ENCODE data around the gene RNASE8. TPM values are rescaled to one million over a fixed set of nuclear protein-coding genes. Genes with fewer than 3 reads are reported as not detected.
A peak's percentile ranks its signal among the peaks of the same experiment; 100 is the strongest.

The RNASE8 gene
- total and polyA plus RNA-seq, 2 of the 8 experiments (the other 6 are each of a cell fraction or from before 2014, with no cell fraction given) = not detected

- POLR2A ChIA-PET (ENCODE audit: partially characterized antibody) = interaction anchor here (1.1 to 12.4 kb wide), 7 partner anchors 9 to 70 kb away, joined by 3 to 245 read pairs (median 5); partner anchors contain the start of genes ARHGEF40 and TMEM253
- Histone ChIP-seq H2BK20ac (ENCODE audit: low read length) (no peak overlapping the region), H3K27ac (ENCODE audit: low read depth, low read length) (no peak overlapping the region), H3K9me3 (ENCODE audit: insufficient read depth in 2 of 2, low read depth in 1 of 2, low read length in 1 of 2) (no peaks in the 10 kb centered on the region), H2AK5ac (ENCODE audit: low read depth, low read length) (no peak overlapping the region), H3K56ac (replicated peaks; ENCODE audit: insufficient read length, low read depth, low read length) (no peak overlapping the region), H3K79me1 (ENCODE audit: low read depth, low read length) (no peaks in the 10 kb centered on the region), H4K8ac (ENCODE audit: extremely low read depth, insufficient read depth, low read length) (no peak overlapping the region), H3K27me3 (replicated peaks in 1 of 4; ENCODE audit: control insufficient read depth in 3 of 4, extremely low read depth in 1 of 4, insufficient read depth in 3 of 4, low read length in 3 of 4) (no peaks in the 10 kb centered on the region), H2BK15ac (ENCODE audit: low read length) (no peak overlapping the region), H3K14ac (ENCODE audit: insufficient read length) (no peak overlapping the region), H2AFZ (ENCODE audit: low read length) (no peak overlapping the region), H4K20me1 (replicated peaks in 1 of 2; ENCODE audit: control insufficient read depth in 1 of 2, insufficient read depth in 2 of 2, low read length in 2 of 2) (peaks cover 9 to 12% of the 10 kb centered on the region in 2 experiments), H4K5ac (ENCODE audit: insufficient read length, low read depth, low read length) (no peak overlapping the region), H4K91ac (replicated peaks; ENCODE audit: insufficient read length, low read length) (no peak overlapping the region), H3K79me2 (ENCODE audit: control insufficient read depth in 1 of 2, insufficient read depth in 2 of 2, low read length in 2 of 2) (no peaks in the 10 kb centered on the region), H3K4me1 (replicated peaks in 1 of 4; ENCODE audit: control insufficient read depth in 3 of 4, insufficient read depth in 4 of 4, low read length in 3 of 4) (peaks cover 0 to 5% (median 0%) of the 10 kb centered on the region in 4 experiments; a peak in 2 of 7 replicates), H3K4me2 (ENCODE audit: insufficient read depth in 1 of 2, low read depth in 2 of 2, low read length in 2 of 2) (no peak overlapping the region), H2BK12ac (ENCODE audit: low read depth, low read length) (no peak overlapping the region), H2BK5ac (ENCODE audit: low read depth, low read length) (no peak overlapping the region), H3K4me3 (ENCODE audit: extremely low read depth in 1 of 4, insufficient read depth in 2 of 4, low read depth in 3 of 4, low read length in 4 of 4) (no peak overlapping the region), H3K36me3 (ENCODE audit: control insufficient read depth in 2 of 4, insufficient read depth in 4 of 4, low read length in 3 of 4) (peaks cover 19 to 74% (median 60%) of the 10 kb centered on the region in 4 experiments), H3K9ac (replicated peaks in 1 of 4; ENCODE audit: extremely low read depth in 1 of 4, low read depth in 3 of 4, low read length in 3 of 4) (no peak overlapping the region), H3K23me2 (ENCODE audit: low read depth, low read length) (no peaks in the 10 kb centered on the region), H3K23ac (ENCODE audit: insufficient read length) (no peak overlapping the region), H3K4ac (replicated peaks; ENCODE audit: insufficient read length, low read depth, low read length) (no peak overlapping the region), H2BK120ac (replicated peaks; ENCODE audit: low read depth, low read length) (no peak overlapping the region), H3K18ac (ENCODE audit: extremely low read depth, low read length) (no peak overlapping the region)
- CTCF ChIA-PET (ENCODE audit: partially characterized antibody) = interaction anchor here (0.9 to 10.2 kb wide), 8 partner anchors 9 to 77 kb away, joined by 3 to 148 read pairs (median 16); partner anchors contain the start of genes ARHGEF40 and TMEM253
- WGBS, 2 experiments (ENCODE audit: extremely low coverage in 1 of 2, insufficient coverage in 1 of 2, insufficient read length in 1 of 2, insufficient replicate concordance in 2 of 2, low coverage in 1 of 2, low lambda C conversion rate in 2 of 2, missing lambda C conversion rate in 1 of 2) = 90% methylated on average over 16 of the region's 17 CpGs; no CpG with 5 or more reads in 1 of the 2 experiments
- FAIRE-seq = no peak
- no peak for DNase-seq (ENCODE audit: low read depth in 1 of 2, low spot score in 2 of 2)
- no peak for TF ChIP-seq RBBP5 (IDR thresholded peaks at IDR 0.05; ENCODE audit: borderline replicate concordance, low read depth, low read length)
- TF ChIP-seq POLR2A (IDR thresholded peaks at IDR 0.05; ENCODE audit: control extremely low read depth in 1 of 2, low read depth in 2 of 2, low read length in 2 of 2) = 0 out of 3 replicates have a peak, but pooled peaks of 1 of the 2 experiments have one; percentile 35
- no peak for TF ChIP-seq HDAC6 (IDR thresholded peaks at IDR 0.05; ENCODE audit: low read depth, low read length)
- TF ChIP-seq SP2 (IDR thresholded peaks at IDR 0.05; ENCODE audit: low read length) = no peak
These were observed 27.6 kb downstream of the RNASE8 start for GRCh38 chr14:21084998-21085853.
